ENCODE results near the gene RNF121. TPM values are rescaled to one million over a fixed set of nuclear protein-coding genes. Genes with fewer than 3 reads are reported as not detected.

Gene RNF121
- total and polyA plus RNA-seq, 2 of the 4 experiments (the other 2 are of a cell fraction): 43.4 to 88.7 TPM

DNA sequence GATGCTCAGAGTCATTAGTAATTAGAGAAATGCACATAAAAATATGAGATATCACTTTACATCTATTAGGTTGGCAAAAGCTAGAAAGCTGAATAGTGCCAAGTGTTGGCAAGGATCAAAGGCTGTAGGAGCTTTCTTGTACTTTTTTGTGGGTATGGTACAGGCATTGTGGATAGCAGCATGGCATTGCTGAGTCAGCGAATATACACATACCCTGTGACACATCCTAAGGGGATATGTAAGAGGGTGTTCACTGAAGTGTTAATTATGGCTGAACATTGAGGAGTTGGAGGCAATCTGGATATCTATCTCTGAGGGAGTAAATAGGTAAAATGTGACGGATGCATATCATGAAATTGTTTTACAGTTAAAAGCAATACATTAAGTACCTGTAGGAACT, 42.8 kb downstream of the RNF121 start:
- peaks cover 10% of the 10 kb centered on the region; the same call in 1 of the 2 replicates for H3K36me3 ChIP-seq (ENCODE audit: control insufficient read depth, insufficient read depth, low read length)
- no CpG with 5 or more reads among the region's 2 CpGs for WGBS, 2 experiments (ENCODE audit: extremely low coverage in 2 of 2, insufficient read length in 1 of 2)
- H3K4me1 ChIP-seq (ENCODE audit: control insufficient read depth, insufficient read depth, low read length): 0 out of 2 replicates have a peak, but pooled peaks cover 2% of the 10 kb centered on the region
- no peaks in the 10 kb centered on the region; the same call in 1 of the 2 replicates for H4K20me1 ChIP-seq (ENCODE audit: insufficient read depth, low read length)
- ChIA-PET POLR2A (ENCODE audit: unreplicated experiment) (no interaction called here), CTCF (no interaction called here)
- H4K91ac ChIP-seq (ENCODE audit: insufficient read depth, low read depth, low read length): no peak overlapping the region
- no peak overlapping the region for H2AK9ac ChIP-seq (replicated peaks; ENCODE audit: low read depth, low read length, poor library complexity)
- peaks cover 4 to 16% of the 10 kb centered on the region in 2 experiments; a peak in 2 of 4 replicates for H3K79me1 ChIP-seq (ENCODE audit: low read depth in 1 of 2, low read length in 2 of 2)
- H2BK120ac ChIP-seq (ENCODE audit: low read depth, low read length): no peak overlapping the region
- H3K14ac ChIP-seq (replicated peaks; ENCODE audit: low read depth, low read length): no peak overlapping the region
- no peaks in the 10 kb centered on the region for H3K27me3 ChIP-seq (ENCODE audit: control insufficient read depth, insufficient read depth, low read length)
- no peaks in the 10 kb centered on the region for H3K9me3 ChIP-seq (ENCODE audit: control insufficient read depth, insufficient read depth, low read length)
- no peak overlapping the region for H3K9ac ChIP-seq (ENCODE audit: low read depth, low read length)
- no peak overlapping the region for H2AFZ ChIP-seq (replicated peaks; ENCODE audit: low read length, poor library complexity)
- no TSS peak for BruUV-seq (replicated peaks)
- H2BK5ac ChIP-seq (ENCODE audit: low read depth, low read length, poor library complexity, severe bottlenecking): no peak overlapping the region
- H2BK20ac ChIP-seq (ENCODE audit: low read depth, low read length): no peak overlapping the region
- H3K9me1 ChIP-seq (ENCODE audit: insufficient read depth, low read length): no peaks in the 10 kb centered on the region; the same call in 1 of the 2 replicates
- no peak overlapping the region for H3K4ac ChIP-seq (ENCODE audit: low read depth, low read length)
- no peak overlapping the region for H3K4me3 ChIP-seq (ENCODE audit: insufficient read depth, low read depth, low read length)
- in situ Hi-C loops (cut with MboI; ENCODE audit: low sequenced_read_pairs): no loop called here
- H2AK5ac ChIP-seq (ENCODE audit: low read depth, low read length): no peak overlapping the region
- no peak overlapping the region for H3K4me2 ChIP-seq (ENCODE audit: low read depth, low read length)
- no peak overlapping the region for H3K18ac ChIP-seq (ENCODE audit: low read depth, low read length)
- H3K56ac ChIP-seq (ENCODE audit: extremely low read depth, insufficient read depth, low read length): no peak overlapping the region
- intact Hi-C loops (cut with micrococcal nuclease): no loop called here
- TF ChIP-seq, protein P1, sequence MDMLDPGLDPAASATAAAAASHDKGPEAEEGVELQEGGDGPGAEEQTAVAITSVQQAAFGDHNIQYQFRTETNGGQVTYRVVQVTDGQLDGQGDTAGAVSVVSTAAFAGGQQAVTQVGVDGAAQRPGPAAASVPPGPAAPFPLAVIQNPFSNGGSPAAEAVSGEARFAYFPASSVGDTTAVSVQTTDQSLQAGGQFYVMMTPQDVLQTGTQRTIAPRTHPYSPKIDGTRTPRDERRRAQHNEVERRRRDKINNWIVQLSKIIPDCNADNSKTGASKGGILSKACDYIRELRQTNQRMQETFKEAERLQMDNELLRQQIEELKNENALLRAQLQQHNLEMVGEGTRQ (IDR thresholded peaks at IDR 0.05; ENCODE audit: low read depth, low read length): no peak
- TF ChIP-seq MAFK (IDR thresholded peaks at IDR 0.05; ENCODE audit: low read depth, low read length): peak; percentile 100
- no peak for TF ChIP-seq CTCF (conservative IDR thresholded peaks at IDR 0.05; ENCODE audit: low read depth, low read length)
- TF ChIP-seq BHLHE40 (IDR thresholded peaks at IDR 0.05; ENCODE audit: low read depth, low read length): no peak
- DNase-seq (no peak), ATAC-seq (ENCODE audit: low read depth) (no peak)
- no peak overlapping the region for H4K5ac ChIP-seq (ENCODE audit: low read depth, low read length)
- H3K27ac ChIP-seq (ENCODE audit: insufficient read depth, low read length): no peak overlapping the region
- dilution Hi-C loops (cut with HindIII; ENCODE audit: low sequenced_read_pairs, unreplicated experiment): no loop called here
- H3K23ac ChIP-seq (ENCODE audit: low read depth, low read length): no peak overlapping the region
- H2BK15ac ChIP-seq (ENCODE audit: low read depth, low read length): no peak overlapping the region
- H4K8ac ChIP-seq (ENCODE audit: low read depth in 2 of 2, low read length in 2 of 2): no peak overlapping the region
